GM21526 (cell line): ENCODE results near the gene CLCA4.

Experiments used
- ATAC-seq: cut with Tn5 transposase; IDR thresholded peaks from one replicate; pipeline ENCODE4 v1.9.1; 2021; ENCODE audit warnings: moderate library complexity; ENCODE audit not compliant: unreplicated experiment, low FRiP score

The CLCA4 gene

DNA sequence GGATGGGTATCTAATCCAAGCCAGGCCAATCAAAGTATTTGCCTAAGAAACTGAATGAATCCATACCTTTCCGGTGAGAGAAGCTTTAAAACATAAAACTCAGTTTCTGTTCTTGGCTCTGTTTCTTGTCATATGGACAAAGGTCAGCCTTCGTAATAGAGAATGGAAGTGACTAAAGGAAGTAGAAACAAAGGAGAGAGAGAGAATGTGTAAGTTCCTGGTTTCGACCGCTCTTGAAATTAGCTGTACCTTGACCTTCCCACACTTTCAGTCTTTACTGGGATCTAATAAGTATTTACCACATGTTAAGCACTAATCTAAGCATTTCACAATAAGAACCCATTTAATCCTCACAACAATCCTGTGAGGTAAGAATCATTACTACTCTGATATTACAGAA lies 19.6 kb upstream of the CLCA4 start:
- no peak for ATAC-seq

DNA sequence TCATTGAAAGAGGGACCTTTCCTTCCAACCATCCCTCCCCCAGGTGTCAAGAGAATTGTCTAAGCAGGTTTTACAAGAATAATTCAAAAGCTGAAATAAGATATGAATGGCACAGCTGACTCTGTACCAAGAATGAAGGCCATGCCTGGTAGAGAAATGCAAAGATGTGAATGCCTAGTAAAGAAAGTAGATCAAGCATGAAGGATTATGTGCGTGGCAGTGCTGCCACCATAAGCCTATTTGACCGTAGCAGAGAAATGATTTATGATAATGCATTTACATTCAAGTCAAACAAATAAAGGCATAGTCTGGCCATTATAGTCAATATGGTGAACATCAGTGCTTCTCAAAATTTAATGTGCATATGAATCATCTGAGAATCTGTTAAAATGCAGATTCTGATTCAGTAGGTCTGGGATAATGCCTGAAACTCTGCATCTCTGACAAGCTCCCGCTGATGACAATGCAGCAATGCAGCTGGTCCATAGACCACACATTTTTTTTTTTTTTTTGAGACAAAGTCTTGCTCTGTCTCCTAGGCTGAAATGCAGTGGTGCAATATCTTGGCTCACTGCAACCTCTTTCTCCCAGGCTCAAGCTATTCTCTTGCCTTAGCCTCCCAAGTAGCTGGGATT lies 16.6 kb upstream of the CLCA4 start:
- no peak for ATAC-seq

DNA sequence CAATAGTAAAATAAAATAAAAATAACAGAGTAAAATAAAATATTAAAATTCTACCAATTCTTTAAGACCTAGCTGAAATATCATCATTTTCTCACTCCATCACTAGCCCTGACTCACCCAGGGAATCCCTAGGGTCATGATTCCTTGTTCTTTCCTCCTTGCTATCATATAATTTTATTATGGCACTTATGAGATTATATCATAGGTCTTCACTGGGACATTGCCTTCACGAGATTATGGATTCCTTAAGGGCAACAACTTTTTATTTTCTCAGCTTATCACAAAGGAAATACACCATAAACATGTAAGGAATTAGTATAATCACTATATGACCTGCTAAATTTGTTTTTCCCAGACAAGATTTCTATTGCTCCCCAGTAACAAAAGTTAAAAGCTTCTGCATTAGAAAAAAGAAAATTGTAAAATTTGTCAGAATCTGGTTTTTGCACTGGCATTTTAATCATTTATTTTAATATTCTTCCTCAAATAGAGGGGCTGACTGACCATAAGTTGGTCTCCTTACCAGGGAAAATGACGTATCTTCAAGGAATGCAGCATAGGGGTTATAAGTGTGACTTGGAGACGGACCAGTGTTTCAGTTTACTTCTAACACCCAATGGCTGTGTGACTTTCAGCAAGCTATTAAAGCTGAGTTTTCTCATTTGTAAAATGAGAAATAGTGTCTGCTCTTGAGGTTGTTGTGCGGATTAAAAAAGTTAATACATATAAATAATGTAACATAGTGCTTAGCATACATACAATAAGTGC lies 8.8 kb upstream of the CLCA4 start:
- ATAC-seq, result no peak

DNA sequence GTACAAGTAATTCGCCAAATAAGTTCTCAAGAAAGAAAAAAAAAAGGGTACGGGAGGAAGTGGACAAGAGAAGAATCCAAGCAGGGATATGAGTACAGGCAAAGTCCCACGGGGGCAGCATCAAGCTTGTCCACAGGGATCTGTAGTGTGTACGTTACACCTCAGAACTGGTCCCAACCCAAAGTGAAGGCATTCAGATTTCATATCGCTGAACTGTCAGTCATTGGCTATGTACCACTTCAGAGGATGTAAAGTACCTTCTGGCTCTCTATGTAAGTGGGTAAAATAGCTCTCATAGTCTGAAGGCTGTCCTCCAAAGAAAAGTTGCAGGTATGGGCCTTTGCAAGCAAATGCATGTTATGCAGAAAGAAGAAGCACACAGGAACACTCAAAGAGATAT lies 8.1 kb upstream of the CLCA4 start:
- ATAC-seq, result no peak

DNA sequence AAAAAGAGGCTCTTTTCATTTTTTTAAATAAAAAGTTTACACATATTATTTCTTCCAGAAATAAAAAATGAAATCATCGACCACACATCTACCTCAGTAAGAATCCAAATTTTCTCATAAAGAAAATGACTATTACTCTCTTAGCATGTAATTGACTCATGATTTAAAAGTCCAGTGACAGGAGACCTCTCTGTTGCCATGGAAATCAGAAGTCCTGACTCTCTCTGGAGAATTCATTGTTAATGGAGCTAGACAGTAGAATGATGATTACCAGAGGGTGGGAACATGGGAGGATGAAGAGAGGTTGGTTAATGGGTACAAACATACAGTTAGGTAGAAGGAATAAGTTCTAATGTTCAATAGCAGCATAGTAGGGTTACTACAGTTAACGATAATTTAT lies 5.0 kb upstream of the CLCA4 start:
- ATAC-seq, result no peak

DNA sequence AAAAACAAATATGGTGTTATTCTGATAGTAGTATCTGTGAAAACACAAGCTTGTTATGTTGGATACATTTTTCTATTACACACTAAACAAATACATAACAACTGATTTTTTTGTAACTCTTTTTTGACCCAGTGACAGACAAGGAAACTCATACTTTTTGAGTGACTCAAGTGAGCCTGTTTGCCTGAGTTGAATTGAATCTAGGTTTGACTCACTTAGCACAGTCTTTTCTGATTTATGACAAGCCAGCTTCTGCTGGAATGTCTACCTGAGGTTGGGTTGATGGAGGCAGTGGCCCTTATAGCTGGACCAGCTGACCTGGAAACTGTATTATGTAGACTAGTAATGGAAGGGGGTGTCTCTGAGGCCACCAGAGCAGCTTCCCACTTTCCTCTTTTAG lies 4.2 kb upstream of the CLCA4 start:
- no peak for ATAC-seq

DNA sequence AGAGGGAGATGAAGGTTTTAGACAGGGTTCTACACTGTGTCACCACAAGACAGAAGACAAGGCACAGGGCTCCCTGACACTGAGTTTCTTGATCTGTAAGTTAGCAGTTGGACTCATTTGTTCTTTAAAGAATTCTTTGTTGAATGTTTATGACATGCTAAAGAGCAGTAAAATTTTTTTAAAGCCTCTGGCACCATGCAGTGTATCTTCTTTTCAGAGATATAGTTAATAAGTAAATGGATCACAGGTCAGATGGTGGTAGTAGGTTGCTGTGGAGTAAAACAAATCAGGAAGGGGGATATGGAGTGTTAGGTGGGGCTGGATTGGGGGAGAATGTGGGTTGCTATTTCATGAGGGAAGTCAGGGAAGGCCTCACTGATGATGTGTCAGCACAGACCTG lies 2.0 kb downstream of the CLCA4 start:
- no peak for ATAC-seq

DNA sequence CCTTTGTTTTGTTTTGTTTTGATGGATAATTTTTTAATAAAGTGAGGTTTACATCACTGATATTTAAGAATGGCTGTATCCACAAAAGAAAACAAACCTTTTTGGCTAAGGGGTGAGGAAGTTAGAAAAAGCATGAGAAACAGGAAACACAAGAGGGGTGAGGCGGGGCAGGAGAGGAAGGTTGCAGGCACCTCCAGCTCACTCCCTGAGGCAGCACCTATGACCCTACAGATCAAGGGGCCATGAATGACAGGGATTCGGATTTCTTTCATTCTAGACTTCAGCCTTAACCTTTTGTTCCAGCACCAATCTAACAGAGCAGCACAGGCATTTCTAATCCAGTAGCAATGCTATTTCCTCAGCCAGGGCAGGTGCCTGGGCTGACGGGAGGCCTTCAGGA lies 4.4 kb downstream of the CLCA4 start:
- ATAC-seq, result no peak

DNA sequence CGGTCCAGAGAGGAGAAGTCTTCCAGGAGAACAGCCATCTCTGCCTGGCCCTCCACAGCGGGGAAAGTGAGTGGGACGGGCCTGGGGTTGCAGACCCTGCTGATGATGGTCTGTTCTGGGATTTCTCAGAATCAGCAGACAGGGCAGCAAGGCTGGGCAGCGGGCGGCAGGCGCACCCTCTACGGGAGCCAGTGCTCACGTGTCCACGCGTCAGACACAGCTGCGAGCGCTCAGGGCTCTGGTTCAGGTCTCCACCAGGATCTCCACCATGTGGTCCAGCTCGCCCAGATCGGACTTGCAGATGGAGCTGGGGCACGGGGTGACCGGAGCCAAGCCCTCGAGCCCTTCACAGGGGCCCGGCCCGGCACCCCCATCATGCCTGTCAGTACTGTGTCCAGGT lies 5.5 kb downstream of the CLCA4 start:
- ATAC-seq, result no peak

DNA sequence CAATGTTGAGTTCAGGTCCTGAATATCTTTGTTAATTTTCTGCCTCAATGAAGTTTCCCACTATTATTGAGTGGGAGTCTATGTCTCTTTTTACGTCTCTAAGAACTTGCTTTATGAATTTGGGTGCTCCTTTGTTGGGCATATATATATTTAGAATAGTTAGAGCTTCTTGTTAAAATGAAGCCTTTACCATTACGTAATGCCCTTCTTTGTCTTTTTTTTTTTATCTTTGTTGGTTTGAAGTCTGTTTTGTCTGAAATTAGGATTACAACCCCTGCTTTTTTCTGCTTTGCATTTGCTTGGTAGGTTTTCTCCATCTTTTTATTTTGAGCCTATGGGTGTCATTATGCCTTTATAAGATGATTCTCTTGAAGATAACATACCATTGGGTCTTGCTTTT lies 10.9 kb downstream of the CLCA4 start:
- no peak for ATAC-seq

DNA sequence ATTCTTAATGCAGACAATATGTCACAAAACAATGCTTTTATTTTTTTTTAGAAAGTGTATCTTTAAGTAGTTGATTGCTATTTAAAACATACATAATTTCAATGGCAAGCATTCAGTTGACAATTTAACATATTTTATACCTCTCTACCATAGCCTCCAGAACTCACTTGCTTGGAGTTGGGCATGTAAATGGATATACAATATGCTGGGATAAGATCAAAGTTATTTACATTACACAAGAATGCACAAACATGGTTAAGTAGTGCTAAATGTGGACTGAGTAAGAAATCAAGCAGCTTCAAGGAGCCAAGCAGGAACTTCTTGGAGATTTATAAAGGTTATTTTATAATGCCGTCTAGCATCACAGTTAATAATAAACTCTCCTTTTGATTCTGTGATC lies 17.0 kb downstream of the CLCA4 start:
- ATAC-seq, result no peak

DNA sequence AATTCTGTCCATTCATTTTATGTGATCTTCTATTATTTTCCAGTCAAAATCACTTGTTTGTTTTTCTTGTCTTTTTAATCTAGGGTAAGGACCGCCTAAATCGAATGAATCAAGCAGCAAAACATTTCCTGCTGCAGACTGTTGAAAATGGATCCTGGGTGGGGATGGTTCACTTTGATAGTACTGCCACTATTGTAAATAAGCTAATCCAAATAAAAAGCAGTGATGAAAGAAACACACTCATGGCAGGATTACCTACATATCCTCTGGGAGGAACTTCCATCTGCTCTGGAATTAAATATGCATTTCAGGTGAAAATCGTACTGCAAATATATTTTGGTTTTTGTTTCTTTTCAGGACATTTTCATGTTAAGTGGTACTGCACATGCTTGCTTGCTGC lies 20.5 kb downstream of the CLCA4 start:
- no peak for ATAC-seq

DNA sequence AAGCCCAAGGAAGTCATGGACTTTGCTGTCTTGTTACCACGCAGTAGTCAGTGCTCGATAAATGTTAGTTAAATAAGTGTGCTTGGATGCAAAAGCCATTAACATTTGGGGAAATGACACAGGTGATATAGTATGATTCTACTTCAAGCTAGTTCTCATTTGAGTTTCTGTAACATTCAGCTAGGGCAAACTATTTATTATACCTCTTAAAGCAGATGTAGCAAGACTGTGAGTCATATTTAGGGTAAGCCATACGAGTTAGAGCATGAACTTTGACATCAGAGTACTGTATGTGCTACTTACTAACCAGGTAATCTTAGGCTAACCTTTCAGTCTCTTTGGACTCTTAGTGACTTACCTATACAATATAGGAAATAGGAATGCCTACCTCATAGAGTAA lies 21.0 kb downstream of the CLCA4 start:
- ATAC-seq, result no peak

DNA sequence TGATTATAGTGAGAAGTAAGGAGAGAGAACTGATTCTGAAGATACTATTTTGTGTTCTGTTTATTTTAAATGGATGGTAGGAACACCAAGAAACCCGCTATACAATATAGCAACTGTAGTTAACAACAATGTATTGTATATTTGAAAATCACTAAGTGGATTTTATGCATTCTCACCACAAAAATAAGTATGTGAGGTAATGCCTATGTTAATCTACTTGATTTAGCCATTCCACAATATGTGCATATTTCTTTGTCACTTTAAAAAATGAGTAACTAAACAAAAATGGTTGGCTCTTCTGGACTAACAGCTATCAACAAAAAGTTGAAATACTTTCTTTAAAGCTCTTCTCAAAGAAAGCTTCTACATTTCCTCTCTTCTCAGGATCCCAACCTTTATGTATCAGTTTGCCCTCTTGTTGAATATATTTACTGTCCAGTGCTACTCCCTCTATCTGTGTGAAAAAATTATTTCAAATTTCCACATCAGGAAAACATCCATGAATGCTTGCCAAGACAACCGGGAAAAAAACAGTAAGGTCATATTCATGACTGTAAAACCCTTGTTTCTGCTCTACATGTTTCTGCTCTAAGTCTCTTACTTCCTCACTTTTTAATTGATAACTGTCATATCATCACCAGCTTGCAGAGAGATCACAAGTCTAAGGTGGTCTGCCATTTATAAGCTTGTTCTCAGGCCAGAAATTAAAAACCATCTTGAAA lies 27.0 kb downstream of the CLCA4 start:
- ATAC-seq, result no peak

DNA sequence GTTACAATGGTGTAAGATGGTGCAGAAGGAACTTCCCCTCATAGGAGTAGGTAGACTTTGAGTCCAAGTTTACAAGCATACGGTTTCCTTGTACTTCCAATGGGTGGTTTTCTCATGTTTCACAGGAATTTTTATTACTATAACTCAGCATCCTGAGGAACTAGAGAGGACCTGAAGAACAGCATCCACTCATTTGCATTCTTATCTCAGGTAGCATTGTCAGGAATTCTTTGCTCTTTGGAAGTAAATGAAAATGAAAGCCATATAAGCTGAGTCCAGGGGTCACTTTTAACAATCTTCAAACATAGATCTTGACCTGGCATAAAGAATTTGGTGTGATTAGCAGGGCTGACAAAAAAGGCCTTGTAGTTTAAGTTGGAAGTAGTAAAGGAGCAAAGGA lies 34.4 kb downstream of the CLCA4 start:
- no peak for ATAC-seq

DNA sequence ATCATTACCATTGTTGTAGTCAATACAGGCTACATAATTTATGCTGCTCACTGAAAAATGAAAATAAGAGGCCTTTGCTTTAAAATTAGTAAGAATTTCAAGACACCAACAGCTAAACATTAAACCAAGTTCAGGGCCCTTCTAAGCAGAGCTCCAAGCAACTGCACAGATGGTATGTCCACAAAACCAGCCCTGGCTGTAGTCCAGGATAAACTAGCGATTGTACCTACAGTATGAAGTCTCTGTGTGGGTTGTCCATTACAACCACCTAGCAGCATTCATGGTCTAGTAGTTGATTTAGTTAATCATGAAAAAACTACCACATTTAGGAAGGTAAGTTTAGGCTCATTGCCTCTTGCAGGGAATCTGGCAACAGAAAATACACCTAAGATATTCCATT lies 35.3 kb downstream of the CLCA4 start:
- ATAC-seq, result no peak

DNA sequence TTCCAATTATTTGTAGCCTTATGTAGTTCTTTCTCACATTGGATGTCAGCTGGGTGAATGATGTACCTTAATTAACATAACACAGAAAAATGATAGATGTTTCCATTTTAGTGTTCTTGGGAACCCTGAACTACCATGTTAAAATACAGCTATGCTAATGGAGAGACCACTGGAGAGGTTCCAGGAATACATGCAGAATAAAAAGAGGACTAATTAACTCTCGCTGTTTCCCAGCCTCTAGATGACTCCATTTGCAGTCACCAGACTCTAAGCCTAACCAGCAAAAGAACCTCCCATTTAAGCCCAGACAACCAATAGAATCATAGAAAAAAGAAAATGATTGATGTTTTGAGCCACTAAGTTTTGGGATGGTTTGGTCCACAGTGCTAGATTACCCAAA lies 36.2 kb downstream of the CLCA4 start:
- ATAC-seq, result no peak

DNA sequence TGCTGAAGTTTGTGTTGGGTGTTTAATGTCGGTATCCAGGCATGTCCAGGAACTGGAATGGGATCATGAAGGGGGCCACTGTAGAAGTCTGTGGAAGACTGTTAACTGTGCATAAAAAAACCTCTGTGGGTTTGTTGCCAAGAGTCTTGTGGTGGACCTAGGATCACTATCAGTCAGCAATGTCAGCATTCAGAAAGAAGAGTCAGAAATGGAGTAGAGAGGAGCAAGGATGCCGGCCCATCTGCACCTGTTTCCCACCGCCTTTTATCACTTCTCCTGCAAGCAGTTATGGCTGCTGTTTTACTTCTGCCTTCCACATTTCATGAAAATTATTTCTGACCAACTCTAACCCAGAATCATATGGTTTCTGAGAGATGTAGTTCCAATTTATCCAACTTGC lies 36.7 kb downstream of the CLCA4 start:
- ATAC-seq, result no peak

DNA sequence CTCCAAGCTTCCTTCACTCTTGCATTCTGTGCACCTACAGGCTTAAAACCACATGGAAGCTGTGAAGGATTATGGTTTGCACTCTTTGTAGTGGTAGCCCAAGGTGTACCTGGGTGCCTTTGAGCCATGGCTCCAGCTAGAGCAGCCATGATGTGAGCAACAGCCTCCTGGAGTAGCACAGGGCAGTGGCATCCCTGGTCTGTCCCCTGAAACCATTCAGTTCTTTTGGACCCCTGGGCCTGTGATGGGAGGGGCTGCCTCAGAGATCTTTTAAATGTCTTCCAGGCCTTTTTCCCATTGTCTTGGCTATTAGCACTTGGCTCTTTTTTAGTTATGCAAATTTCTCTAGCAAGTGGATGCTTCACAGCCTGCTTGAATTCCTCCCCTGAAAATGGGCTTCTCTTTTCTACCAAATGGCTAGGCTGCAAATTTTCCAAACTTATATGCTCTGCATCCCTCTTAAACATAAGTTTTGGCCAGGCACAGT lies 47.4 kb downstream of the CLCA4 start:
- no peak for ATAC-seq

DNA sequence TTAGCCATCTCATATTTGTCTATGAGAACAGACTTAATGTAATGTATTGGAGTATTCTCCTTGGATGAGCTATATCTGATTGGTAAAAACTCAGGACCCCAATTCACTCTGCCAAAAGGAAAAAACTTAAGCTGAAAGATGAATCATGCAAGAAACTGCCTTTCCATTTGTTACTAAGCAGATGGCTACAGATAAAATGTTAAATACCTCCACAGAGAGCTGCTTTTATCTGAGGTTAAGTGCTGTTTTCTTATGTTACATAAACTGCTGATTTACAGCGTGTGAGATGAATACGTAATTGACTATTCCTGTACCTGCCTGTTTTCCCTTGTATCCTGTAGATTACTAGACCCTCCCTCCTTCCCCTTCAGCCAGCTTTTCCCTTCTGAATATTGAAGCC lies 49.3 kb downstream of the CLCA4 start:
- no peak for ATAC-seq

DNA sequence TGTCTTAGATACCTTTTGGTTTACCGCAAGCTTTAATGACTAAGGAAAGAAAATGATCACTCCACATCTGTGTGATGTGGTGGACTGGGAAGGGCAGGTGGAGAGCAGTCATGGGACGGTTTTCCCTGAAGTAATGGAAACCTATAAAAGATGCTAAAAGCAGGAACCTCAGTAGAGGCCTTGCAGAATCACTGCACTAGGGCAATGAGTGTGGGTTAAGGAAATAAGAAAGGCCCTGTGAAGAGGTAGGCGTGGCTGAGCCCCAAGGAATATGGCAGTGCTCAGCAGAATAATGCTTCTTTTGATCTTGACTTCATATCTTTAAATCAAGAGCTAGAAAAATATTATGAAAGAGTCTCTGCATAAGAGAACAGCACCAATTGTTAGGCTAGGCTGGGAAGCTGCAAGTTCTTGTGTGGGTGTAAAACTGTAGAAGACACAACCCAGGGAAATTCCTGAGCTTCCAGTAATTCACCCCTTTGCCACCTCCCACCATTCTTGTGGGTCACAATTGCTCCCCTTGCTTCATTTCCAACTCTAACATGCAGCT lies 49.9 kb downstream of the CLCA4 start:
- ATAC-seq, result no peak
